HG03039 (cell line): ENCODE data around the gene YIPF4.
"Not testable (repeated sequence)": the region's sequence is repeated elsewhere in the genome, so short reads cannot be mapped to it uniquely, and the experiment has no call there.

Experiments used
- ATAC-seq: cut with Tn5 transposase; IDR thresholded peaks from one replicate; pipeline ENCODE4 v1.9.1; 2021; ENCODE audit warnings: mild to moderate bottlenecking, moderate library complexity; ENCODE audit not compliant: unreplicated experiment

The YIPF4 gene

GRCh38 chr2:32364290-32364689 is 86.6 kb downstream of the YIPF4 start:
- not testable (repeated sequence) for ATAC-seq

GRCh38 chr2:32365679-32366078 is 88.0 kb downstream of the YIPF4 start:
- ATAC-seq = not testable (repeated sequence)
